GM10248 (cell line): ENCODE results near the gene PDLIM5.

Experiments used
- CTCF ChIA-PET: fragments of 300-600 bp; sonication (Branson Sonifier 250); formaldehyde crosslinking; extraction: SDS; loops from one replicate; lab custom pipeline; 2021; ENCODE audit warnings: antibody characterized with exemption; lab: Yijun Ruan, JAX
- POLR2A ChIA-PET: fragments of 350-650 bp; sonication (Branson Sonifier 250); formaldehyde crosslinking; extraction: SDS; loops from one replicate; lab custom pipeline; 2020; ENCODE audit warnings: antibody characterized with exemption; lab: Yijun Ruan, JAX
- DNase-seq: peaks from one replicate; pipeline ENCODE4 v3.0.0; 2012; ENCODE audit errors: extremely low spot score
- TF ChIP-seq, protein P1 (sequence below): IDR thresholded peaks from 2 replicates; pipeline ENCODE4 v1.5.1; 2012; ENCODE audit warnings: mild to moderate bottlenecking, low read depth; ENCODE audit errors: extremely low read depth, missing control alignments, control extremely low read depth

The PDLIM5 gene

GRCh38 chr4:94419956-94420355, 31.8 kb upstream of the PDLIM5 start:
- TF ChIP-seq, protein P1, sequence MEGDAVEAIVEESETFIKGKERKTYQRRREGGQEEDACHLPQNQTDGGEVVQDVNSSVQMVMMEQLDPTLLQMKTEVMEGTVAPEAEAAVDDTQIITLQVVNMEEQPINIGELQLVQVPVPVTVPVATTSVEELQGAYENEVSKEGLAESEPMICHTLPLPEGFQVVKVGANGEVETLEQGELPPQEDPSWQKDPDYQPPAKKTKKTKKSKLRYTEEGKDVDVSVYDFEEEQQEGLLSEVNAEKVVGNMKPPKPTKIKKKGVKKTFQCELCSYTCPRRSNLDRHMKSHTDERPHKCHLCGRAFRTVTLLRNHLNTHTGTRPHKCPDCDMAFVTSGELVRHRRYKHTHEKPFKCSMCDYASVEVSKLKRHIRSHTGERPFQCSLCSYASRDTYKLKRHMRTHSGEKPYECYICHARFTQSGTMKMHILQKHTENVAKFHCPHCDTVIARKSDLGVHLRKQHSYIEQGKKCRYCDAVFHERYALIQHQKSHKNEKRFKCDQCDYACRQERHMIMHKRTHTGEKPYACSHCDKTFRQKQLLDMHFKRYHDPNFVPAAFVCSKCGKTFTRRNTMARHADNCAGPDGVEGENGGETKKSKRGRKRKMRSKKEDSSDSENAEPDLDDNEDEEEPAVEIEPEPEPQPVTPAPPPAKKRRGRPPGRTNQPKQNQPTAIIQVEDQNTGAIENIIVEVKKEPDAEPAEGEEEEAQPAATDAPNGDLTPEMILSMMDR, result no peak
- ChIA-PET CTCF (interaction anchor here (2.8 kb wide), 1 partner anchor 12 kb away, joined by 21 read pairs; no protein-coding TSS in a partner anchor), POLR2A (no interaction called here)
- no peak for DNase-seq

DNA sequence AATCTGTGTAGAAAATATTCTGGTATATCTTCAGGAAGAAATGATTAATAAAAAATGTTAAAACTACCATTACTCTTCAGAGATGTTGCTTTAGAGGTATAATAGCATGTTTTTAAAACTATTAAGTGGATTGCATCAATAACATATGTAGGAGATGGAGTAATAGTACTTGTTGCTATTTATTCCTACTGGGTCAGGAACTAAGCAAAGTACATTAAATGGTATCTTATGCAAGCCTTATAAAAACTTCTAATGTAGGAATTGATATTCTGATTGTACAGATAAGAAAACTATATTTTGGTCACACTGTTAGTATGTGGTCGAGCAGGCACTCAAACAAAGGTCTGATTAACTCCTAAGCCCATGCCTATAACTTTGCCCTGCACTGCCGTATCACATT, 31.4 kb upstream of the PDLIM5 start:
- TF ChIP-seq, protein P1, result no peak
- ChIA-PET POLR2A (no interaction called here), CTCF (no interaction called here)
- DNase-seq, result no peak

DNA sequence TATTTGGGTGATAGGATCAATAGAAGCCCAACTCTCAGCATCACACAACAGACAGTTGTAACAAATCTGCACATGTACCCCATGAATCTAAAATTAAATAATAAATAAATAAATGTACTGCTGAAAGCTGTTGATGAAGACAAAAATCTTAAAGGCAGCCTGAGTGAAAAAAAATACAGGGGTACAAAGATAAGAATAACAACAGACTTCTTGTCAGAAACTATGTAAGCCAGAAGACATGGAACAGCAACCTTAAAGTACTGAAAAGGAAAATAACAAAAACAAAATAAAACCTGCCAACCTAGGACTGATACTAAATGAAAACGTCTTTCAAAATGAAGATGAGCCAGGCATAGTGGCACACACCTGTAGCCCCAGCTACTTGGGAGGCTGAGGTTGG, 25.0 kb upstream of the PDLIM5 start:
- DNase-seq, result no peak
- ChIA-PET POLR2A (no interaction called here), CTCF (no interaction called here)
- TF ChIP-seq, protein P1, result no peak

- CTCF ChIA-PET, result interaction anchor here (0.6 to 2.7 kb wide), 8 partner anchors 11 to 174 kb away, joined by 3 to 9 read pairs (median 3); partner anchors contain the start of gene PDLIM5
- POLR2A ChIA-PET, result no interaction called here
- no peak for DNase-seq
- TF ChIP-seq, protein P1, result no peak
Observed at GRCh38 chr4:94428884-94429283, 22.9 kb upstream of the PDLIM5 start.

DNA sequence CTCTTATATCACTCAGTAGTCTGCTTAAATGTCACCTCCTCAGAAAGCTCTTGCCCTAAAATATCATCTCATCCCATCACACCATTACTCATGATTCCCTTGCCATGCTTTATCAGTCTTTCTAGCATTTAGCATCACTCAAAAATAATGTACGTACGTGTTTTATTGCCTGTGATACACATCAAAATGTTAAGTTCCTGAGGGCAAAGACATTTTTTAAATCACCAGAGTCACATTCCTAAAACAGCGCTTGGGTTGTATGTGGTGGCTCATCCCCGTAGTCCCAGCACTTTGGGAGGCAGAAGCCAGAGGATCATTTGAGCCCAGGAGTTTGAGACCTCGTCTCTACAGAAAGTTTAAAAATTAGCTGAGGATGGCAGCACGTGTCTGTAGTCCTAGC, 21.3 kb upstream of the PDLIM5 start:
- ChIA-PET POLR2A (interaction anchor here (0.7 kb wide), 1 partner anchor 616 kb away, joined by 3 read pairs; no protein-coding TSS in a partner anchor), CTCF (interaction anchor here (0.9 to 3.4 kb wide), 6 partner anchors 12 to 125 kb away, joined by 3 to 14 read pairs (median 4); no protein-coding TSS in a partner anchor)
- DNase-seq, result no peak
- TF ChIP-seq, protein P1, result no peak

DNA sequence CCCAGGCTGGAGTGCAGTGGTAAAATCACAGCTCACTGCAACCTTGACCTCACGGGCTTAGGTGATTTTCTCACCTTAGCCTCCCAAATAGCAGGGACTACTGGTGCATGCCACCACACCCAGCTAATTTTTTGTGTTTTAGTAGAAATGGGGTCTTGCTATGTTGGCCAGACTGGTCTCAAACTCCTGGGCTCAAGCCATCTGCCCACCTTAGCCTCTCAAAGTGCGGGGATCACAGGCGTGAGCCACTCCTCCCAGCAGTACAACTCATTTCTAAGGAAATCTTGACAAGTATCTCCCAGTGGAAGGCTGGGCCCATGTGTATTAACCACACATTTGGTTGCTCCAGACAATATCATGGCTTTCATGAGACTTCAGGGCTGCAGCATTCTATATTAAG, 20.4 kb upstream of the PDLIM5 start:
- CTCF ChIA-PET, result interaction anchor here (0.9 to 3.4 kb wide), 2 partner anchors 18 to 24 kb away, joined by 5 to 14 read pairs; no protein-coding TSS in a partner anchor
- TF ChIP-seq, protein P1, result no peak
- no peak for DNase-seq
- POLR2A ChIA-PET, result no interaction called here
